K562 (cell line): ENCODE results near the gene WNT7B. TPM values are rescaled to one million over a fixed set of nuclear protein-coding genes. Genes with fewer than 3 reads are reported as not detected.

Experiments
- ATAC-seq: fragments of 200-7000 bp; cut with Tn5 transposase; 3 replicates; pipeline ENCODE4 v1.9.1; 2020; ENCODE audit warnings: moderate library complexity
- BruUV-seq: library from RNA; stranded (reverse); fragments of 400-500 nt; replicated peaks from 2 replicates; lab custom pipeline; 2021; lab: Mats Ljungman, UMichigan
- CTCF ChIA-PET: fragments of 300-600 bp; formaldehyde crosslinking; extraction: SDS; loops from one replicate; lab custom pipeline; 2021; ENCODE audit warnings: low intra/inter-chr PET ratio; lab: Yijun Ruan, JAX
- POLR2A ChIA-PET: fragments of 300-600, 350-650 bp; sonication (Branson Sonifier 250); formaldehyde crosslinking; extraction: SDS; loops from one replicate; lab custom pipeline; 2021; ENCODE audit warnings: antibody characterized with exemption, inconsistent platforms; lab: Yijun Ruan, JAX
- DNase-seq, 4 experiments: peaks; one replicate each; pipeline versions ENCODE4 v3.0.0 to v3.0.0-alpha.2; 2011 to 2018; ENCODE audit warnings: low spot score in 3 of 4, mixed read lengths in 3 of 4; ENCODE audit errors: extremely low read depth in 1 of 4
- FAIRE-seq: peaks from 2 replicates; lab custom pipeline; 2011; peaks lifted over from hg19 to GRCh38; lab: Jason Lieb, UNC
- H2AFZ ChIP-seq: 2 replicates; pipeline ENCODE4 v1.6.0; 2011; ENCODE audit warnings: low read depth, low read length, control low read depth, inconsistent platforms
- H3K27ac ChIP-seq: fragments of 200-600 bp; 3 replicates; pipeline ENCODE4 v1.8.0; 2011; ENCODE audit warnings: low read depth, mild to moderate bottlenecking, control low read depth, inconsistent platforms, low read length, moderate library complexity, mixed read lengths; ENCODE audit errors: extremely low read depth
- H3K27me3 ChIP-seq, 2 experiments: fragments of 300-600 bp in 1 of 2; 2 replicates in 1 of 2; 3 replicates in 1 of 2; pipeline versions ENCODE4 v1.6.0 to v1.8.0; 2011; ENCODE audit warnings: inconsistent platforms in 2 of 2, low read length in 2 of 2, mild to moderate bottlenecking in 1 of 2, mixed read lengths in 1 of 2, moderate library complexity in 1 of 2; ENCODE audit not compliant: control insufficient read depth in 2 of 2, insufficient read depth in 2 of 2
- H3K36me3 ChIP-seq: fragments of 300-600 bp; 3 replicates; pipeline ENCODE4 v1.8.0; 2011; ENCODE audit warnings: mild to moderate bottlenecking, low read length, inconsistent platforms; ENCODE audit not compliant: control insufficient read depth, insufficient read depth
- H3K4me1 ChIP-seq, 2 experiments: fragments of 200-600 bp in 1 of 2; replicated peaks in 1 of 2; 2 replicates in 1 of 2; 3 replicates in 1 of 2; pipeline versions ENCODE4 v1.5.1 to v1.8.0; 2011; ENCODE audit warnings: inconsistent platforms in 2 of 2, low read length in 2 of 2, mild to moderate bottlenecking in 1 of 2, mixed read lengths in 1 of 2, moderate library complexity in 1 of 2; ENCODE audit not compliant: control insufficient read depth in 2 of 2, insufficient read depth in 2 of 2
- H3K4me2 ChIP-seq: 2 replicates; pipeline ENCODE4 v1.6.1; 2011; ENCODE audit warnings: low read length, control low read depth, inconsistent platforms, mixed read lengths; ENCODE audit not compliant: insufficient read depth
- H3K4me3 ChIP-seq: fragments of 200-600 bp; sonication (generic), shearing (Covaris generic); 2 replicates; pipeline ENCODE4 v1.5.1; 2016; ENCODE audit warnings: control low read depth, inconsistent platforms
- H3K79me2 ChIP-seq: fragments of 200-600 bp; 3 replicates; pipeline ENCODE4 v1.8.0; 2011; ENCODE audit warnings: low read length, inconsistent platforms; ENCODE audit not compliant: control insufficient read depth, insufficient read depth
- H3K9ac ChIP-seq, 2 experiments: 2 replicates each; pipeline versions ENCODE4 v1.6.0 to v1.6.1; 2011; ENCODE audit warnings: low read depth in 2 of 2, low read length in 2 of 2, control low read depth in 1 of 2, inconsistent platforms in 1 of 2, mild to moderate bottlenecking in 1 of 2, mixed read lengths in 1 of 2; ENCODE audit not compliant: insufficient read depth in 1 of 2
- H3K9me1 ChIP-seq: one replicate; pipeline ENCODE4 v1.6.0; 2011; ENCODE audit warnings: inconsistent platforms, mild to moderate bottlenecking, low read length, moderate library complexity; ENCODE audit not compliant: control insufficient read depth, insufficient read depth
- H3K9me3 ChIP-seq: replicated peaks from 2 replicates; pipeline ENCODE4 v1.5.1; 2011; ENCODE audit warnings: low read depth, low read length, inconsistent platforms; ENCODE audit not compliant: control insufficient read depth, insufficient read depth
- H4K20me1 ChIP-seq: replicated peaks from 2 replicates; pipeline ENCODE4 v1.6.1; 2011; ENCODE audit warnings: low read length, inconsistent platforms, mixed read lengths; ENCODE audit not compliant: control insufficient read depth, insufficient read depth
- FOXJ3 ChIP-seq: sonication (generic); formaldehyde crosslinking; IDR thresholded peaks from 2 replicates; pipeline ENCODE4 v1.4.0; 2020; ENCODE audit warnings: mild to moderate bottlenecking, missing genetic modification reagents
- RUNX1 ChIP-seq: sonication (generic); IDR thresholded peaks from 2 replicates; pipeline ENCODE4 v1.6.1; 2016; ENCODE audit warnings: antibody characterized with exemption, low read depth
- TAF7 ChIP-seq: fragments of 450-650 bp; IDR thresholded peaks from 2 replicates; pipeline ENCODE4 v1.6.1; 2016; ENCODE audit warnings: missing genetic modification characterization, missing compliant biosample characterization
- TEAD4 ChIP-seq, 2 experiments: sonication (generic) in 1 of 2; formaldehyde crosslinking in 1 of 2; IDR thresholded peaks; 2 replicates each; pipeline versions ENCODE4 v1.6.1 to v1.8.0; 2012 to 2022; ENCODE audit warnings: borderline replicate concordance in 1 of 2, inconsistent platforms in 1 of 2, low read length in 1 of 2, mild to moderate bottlenecking in 1 of 2, missing genetic modification reagents in 1 of 2
- ZNF384 ChIP-seq: IDR thresholded peaks from 2 replicates; pipeline ENCODE4 v1.6.1; 2012; ENCODE audit warnings: low read depth, low read length, improper control_type of control experiment
- ZNF583 ChIP-seq: fragments of 250-450 bp; sonication (Bioruptor Pico); IDR thresholded peaks from 2 replicates; pipeline ENCODE4 v1.4.0; 2020
- ZNF695 ChIP-seq: fragments of 450-650 bp; formaldehyde crosslinking; IDR thresholded peaks from 2 replicates; pipeline ENCODE4 v1.4.0; 2020; ENCODE audit warnings: mild to moderate bottlenecking, moderate library complexity
- WGBS: fragments of 100-300 bp; shearing (Covaris generic); methylation state at CpG from one replicate; pipeline ENCODE4 v1.1.6; 2016; ENCODE audit warnings: low coverage, mixed read lengths; ENCODE audit not compliant: insufficient coverage; ENCODE audit errors: missing lambda C conversion rate; 5-methylcytosine and 5-hydroxymethylcytosine counted together
- in situ Hi-C: fragments of 300-500 bp; cut with MboI; formaldehyde crosslinking; loops from 4 replicates; pipeline ENCODE4 v1.15.0; 2018; ENCODE audit warnings: inconsistent platforms, mixed read lengths
- intact Hi-C: fragments of 100-400 bp; cut with micrococcal nuclease; formaldehyde crosslinking; loops from 2 replicates; pipeline ENCODE4 v1.14.2; 2022
- polyA plus RNA-seq, 8 experiments: library from polyadenylated mRNA; depleted of rRNA in 4 of 8; stranded (reverse) in 5 of 8; unstranded in 3 of 8; fragments of >200 nt; fragmentation: Nextera tagmentation in 2 of 8; fragmentation: Illumina TruSeq in 1 of 8; extraction: Ambion mirVana in 2 of 8; extraction: Trizol in 1 of 8; gene quantifications; 2 replicates each; pipeline versions ENCODE4 v1.2.1 to v1.2.3, GENCODE V29; 2011 to 2014; ENCODE audit warnings: inconsistent platforms in 1 of 8, missing spikeins in 1 of 8
- total RNA-seq, 7 experiments: library from RNA; depleted of rRNA in 6 of 7; stranded (reverse); fragments of >200 nt in 6 of 7; fragmentation: Illumina TruSeq in 2 of 7; extraction: Trizol in 2 of 7; gene quantifications; 2 replicates each; pipeline versions ENCODE4 v1.2.1 to v1.2.3, GENCODE V29; 2011 to 2021; ENCODE audit warnings: low replicate concordance in 1 of 7

WNT7B gene
- total and polyA plus RNA-seq, 9 of the 15 experiments (the other 6 are each of a cell fraction or from before 2014, with no cell fraction given), result not detected

DNA sequence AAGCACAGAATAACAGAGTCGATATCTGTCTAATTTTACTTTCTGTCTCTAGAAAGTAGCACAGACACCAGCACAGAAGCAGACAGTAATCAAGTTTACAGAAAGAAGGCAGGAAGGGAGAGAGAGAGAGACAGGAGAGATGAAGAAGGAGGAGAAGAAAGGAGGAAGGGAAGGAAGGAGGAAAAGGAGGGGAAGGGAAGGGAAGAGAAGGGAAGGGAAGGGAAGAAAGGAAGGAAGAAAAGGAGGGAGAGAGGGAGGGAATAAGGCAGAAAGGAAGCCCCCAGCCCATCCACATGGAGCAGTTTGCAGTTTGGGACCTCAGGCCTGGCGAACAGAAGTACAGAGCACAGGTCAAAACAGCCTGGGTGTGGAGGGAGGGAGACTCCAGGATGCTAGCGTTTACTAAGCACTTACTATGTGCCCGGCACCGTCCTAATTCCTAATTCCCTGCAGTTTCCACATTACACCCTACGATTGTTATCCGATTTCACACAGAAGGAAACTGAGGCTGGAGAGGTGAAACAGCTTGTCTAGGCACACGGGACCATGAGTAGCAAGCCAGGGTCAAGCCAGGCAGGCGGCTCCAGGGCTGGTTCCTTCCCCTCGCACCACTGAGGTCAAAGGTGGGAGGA, 46.0 kb upstream of the WNT7B start:
- FAIRE-seq (no peak), ATAC-seq (no peak), DNase-seq (no peak)
- WGBS, result 41% methylated on average over 9 of the region's 10 CpGs
- ChIA-PET CTCF (no interaction called here), POLR2A (no interaction called here)
- TF ChIP-seq TEAD4 (IDR thresholded peaks at IDR 0.05; ENCODE audit: low read length) (no peak), TEAD4 (CRISPR knock-in tag; IDR thresholded peaks at IDR 0.05; ENCODE audit: borderline replicate concordance) (no peak), FOXJ3 (CRISPR knock-in tag) (no peak), ZNF384 (no peak), ZNF695 (CRISPR knock-in tag) (no peak), ZNF583 (CRISPR knock-in tag) (no peak), RUNX1 (no peak), TAF7 (no peak)
- intact Hi-C loops (no loop called here), in situ Hi-C loops (loop anchor here (25.0 kb wide), 1 partner anchor 289 kb away; no protein-coding TSS in a partner anchor)
- H3K27me3 ChIP-seq, result no peaks in the 10 kb centered on the region
- no peak overlapping the region for H3K9ac ChIP-seq
- BruUV-seq, result no TSS peak
- H3K27ac ChIP-seq, result no peak overlapping the region
- no peak overlapping the region for H3K4me2 ChIP-seq
- peaks cover 0 to 15% of the 10 kb centered on the region in 2 experiments; a peak in 2 of 5 replicates for H3K4me1 ChIP-seq
- no peaks in the 10 kb centered on the region for H3K36me3 ChIP-seq
- H3K79me2 ChIP-seq, result no peaks in the 10 kb centered on the region
- H4K20me1 ChIP-seq, result no peaks in the 10 kb centered on the region
- H2AFZ ChIP-seq, result no peak overlapping the region
- no peak overlapping the region for H3K4me3 ChIP-seq
- no peaks in the 10 kb centered on the region for H3K9me3 ChIP-seq
- H3K9me1 ChIP-seq, result no peaks in the 10 kb centered on the region
